GM03348 (cell line): ENCODE data around the gene CMIP.

Experiments
- DNase-seq: peaks from one replicate; pipeline ENCODE4 v3.0.0; 2012; ENCODE audit warnings: low spot score

CMIP gene

GRCh38 chr16:81495321-81496234 lies 51.0 kb downstream of the CMIP start:
- DNase-seq: no peak

GRCh38 chr16:81496321-81496720 lies 51.7 kb downstream of the CMIP start:
- no peak for DNase-seq

DNA sequence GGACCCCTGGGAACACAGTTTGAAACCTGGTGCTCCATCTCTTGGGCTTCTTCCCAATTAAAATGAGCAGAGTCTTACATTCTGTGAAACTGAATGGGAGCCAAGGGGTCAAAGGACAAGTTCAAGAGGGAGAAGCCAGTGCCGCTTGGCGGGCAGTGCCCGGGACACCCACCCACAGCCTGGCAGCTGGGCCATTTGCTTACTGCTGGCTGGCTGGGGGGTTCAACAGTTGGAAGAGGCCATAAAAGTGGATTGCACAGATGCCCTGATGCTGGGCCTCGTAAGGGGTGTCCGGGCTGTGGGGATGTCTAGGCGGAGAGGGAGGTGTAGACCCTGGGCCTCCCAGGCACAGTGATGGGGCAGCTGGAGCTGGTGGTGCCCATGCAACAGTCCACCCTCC lies 52.1 kb downstream of the CMIP start:
- DNase-seq: no peak

- no peak for DNase-seq
These were observed 53.1 kb downstream of the CMIP start for GRCh38 chr16:81497690-81498089.

- DNase-seq: no peak
These were observed 53.7 kb downstream of the CMIP start for GRCh38 chr16:81498351-81498750.

- DNase-seq: no peak
These were observed 55.2 kb downstream of the CMIP start for GRCh38 chr16:81499576-81500380.

DNA sequence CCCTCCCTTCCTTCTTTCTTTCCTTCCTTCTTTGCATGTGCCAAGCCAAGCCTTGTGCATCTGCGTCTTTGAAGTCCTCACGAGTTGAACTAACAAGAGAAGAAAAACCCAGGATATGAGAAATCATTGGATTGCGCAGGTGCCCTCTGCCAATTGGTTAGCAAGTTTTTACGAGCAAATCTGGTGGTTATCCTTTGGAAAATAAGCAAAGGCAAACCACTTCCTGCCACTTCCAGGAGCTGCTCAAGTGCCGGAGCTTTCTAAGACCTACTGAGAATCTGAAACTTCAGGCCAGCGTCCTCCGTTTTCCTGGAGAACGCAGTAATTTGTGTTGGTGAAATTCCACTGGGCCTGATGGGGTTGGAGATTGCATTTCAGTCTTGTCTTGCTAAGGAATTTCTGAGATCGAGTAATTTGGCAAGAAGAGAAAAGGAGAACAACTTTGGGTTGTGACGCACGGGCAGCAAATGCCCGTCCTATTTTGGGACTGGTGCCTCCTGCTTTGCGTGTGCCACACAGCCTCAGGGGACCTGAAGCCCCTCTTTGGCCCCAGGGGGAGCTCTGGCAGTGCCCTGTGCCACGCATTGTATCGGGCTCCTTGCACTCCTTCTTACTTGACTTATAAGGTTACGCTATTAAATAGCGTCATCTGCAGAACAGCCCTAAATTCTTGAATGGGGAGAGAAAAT lies 56.4 kb downstream of the CMIP start:
- DNase-seq: peak; percentile 41

DNA sequence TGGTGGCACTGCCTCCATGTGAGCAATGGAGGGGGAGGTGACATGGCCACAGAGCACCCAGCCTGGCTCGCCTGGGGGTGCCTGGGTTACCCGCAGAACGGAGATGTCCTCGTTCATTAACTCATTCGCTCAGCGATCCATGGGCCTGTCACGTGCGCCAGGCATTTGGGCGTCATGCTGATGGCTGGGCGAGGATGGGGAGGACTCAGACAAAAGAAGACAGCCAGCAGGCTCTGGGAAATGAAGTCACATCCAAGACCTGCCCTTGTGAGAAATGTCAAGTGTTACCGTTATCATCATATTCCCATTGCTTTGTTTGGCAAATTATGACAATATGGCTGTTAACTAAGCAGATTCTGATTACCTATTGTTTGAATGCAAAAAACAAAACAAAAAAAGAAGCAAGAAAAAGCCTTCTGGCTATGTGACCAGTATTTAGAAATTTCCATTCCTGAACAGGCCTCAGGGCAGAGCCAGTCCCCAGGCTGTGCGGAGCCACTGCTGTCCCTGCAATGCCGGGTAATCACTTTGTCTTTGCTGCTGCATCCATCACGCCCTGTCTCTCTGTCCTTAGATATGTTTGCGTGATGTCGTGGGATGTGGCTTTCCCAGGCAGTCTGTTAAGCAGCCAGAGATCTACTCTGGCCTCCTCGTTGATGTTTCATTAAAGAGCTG lies 57.9 kb downstream of the CMIP start:
- DNase-seq: no peak

GRCh38 chr16:81505011-81505661 lies 60.5 kb downstream of the CMIP start:
- no peak for DNase-seq

GRCh38 chr16:81509404-81509803 lies 64.8 kb downstream of the CMIP start:
- DNase-seq: no peak

- DNase-seq: no peak
These were observed 65.4 kb downstream of the CMIP start for GRCh38 chr16:81510016-81510415.

- DNase-seq: peak; percentile 52
These were observed 66.8 kb downstream of the CMIP start for GRCh38 chr16:81511371-81511770.

- DNase-seq: peak; percentile 53
These were observed 68.8 kb downstream of the CMIP start for GRCh38 chr16:81513204-81514040.

- DNase-seq: no peak
These were observed 69.5 kb downstream of the CMIP start for GRCh38 chr16:81514041-81514559.

DNA sequence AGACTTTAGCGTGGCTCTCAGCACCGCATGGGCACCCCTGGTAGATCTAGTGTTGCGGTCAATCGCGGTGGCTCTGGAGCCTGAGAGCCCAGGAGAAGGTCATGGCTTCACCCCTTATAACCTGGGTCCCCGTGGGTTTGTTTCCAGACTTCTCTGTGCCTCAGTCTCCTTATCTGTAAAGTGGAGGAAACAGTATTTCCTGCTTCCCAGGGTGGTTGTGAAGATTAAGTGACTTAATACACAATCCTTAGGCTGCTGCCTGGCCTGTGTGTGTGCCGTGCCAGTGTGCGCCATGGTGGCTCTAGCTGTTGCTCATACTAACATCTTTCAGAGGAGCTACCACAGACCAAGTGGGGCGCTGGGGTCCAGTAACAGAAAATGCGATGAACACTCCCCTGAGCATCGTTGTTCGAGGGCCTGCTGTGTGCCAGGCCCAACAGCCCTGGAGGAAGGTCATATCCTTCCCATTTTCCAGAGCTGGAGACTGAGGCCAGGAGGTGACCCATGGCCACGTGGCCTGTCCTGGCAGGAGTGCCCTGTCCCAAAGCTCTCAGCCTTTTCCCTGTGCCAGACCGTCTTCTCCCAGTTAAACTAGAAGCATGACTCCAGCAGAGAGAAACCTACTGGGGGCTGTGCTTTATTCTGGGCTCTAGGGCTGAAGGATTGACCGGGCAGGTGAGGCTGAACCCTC lies 70.1 kb downstream of the CMIP start:
- no peak for DNase-seq

GRCh38 chr16:81515281-81515680 lies 70.7 kb downstream of the CMIP start:
- no peak for DNase-seq

DNA sequence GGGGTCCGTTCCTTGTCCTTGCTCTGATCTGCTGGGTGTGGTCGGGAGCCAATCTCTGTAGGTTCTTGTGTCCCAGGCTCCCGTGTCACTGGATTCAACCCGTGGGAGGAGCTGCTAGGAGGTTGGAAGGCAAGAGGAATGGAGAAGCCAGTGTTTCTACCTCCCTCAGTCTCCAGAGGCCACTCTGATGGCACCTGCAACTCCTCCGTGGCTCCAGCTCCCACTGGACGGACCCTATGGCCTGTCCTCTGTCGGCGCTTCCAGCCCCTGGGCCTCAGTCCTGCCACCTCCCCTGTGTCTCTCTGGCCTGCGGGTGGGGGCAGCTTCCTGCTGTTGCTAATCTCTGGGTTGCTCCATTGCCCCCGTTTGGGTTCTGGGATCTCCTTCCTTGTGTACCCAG lies 71.1 kb downstream of the CMIP start:
- no peak for DNase-seq

DNA sequence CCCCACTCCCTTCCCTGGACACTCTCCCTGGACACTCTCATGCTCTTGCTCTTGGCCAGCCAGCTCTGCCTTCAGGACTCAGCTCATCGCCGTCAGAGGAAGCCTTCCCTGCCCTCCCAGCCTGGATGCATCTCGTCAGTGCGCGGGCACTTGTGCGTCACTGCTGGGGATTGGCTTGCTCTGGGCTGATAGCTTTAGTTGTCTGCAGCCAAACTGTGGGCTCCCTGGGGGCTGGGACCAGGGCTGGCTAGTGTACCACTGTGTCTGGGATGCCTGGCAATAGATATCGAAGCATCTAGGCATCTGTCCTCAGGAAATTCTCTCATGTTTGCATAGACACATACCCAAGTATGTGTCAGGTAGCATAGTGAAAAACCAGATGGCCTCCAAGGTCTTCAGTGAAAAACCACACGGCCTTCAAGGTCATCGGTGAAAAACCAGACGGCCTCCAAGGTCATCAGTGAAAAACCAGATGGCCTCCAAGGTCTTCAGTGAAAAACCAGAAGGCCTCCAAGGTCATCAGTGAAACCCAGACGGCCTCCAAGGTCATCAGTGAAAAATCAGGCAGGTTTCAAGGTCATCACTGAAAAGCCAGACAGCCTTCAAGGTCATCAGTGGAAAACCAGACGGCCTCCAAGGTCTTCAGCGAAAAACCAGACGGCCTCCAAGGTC lies 72.0 kb downstream of the CMIP start:
- DNase-seq: no peak

- DNase-seq: no peak
These were observed 72.5 kb downstream of the CMIP start for GRCh38 chr16:81517150-81517499.
